Fibroblast of mammary gland (primary cell): Measurements from ENCODE around the gene ST6GAL1.
"Not testable (repeated sequence)": the region's sequence is repeated elsewhere in the genome, so short reads cannot be mapped to it uniquely, and the experiment has no call there.

Experiments
- DNase-seq: peaks from one replicate; pipeline ENCODE4 v3.0.0-alpha.2; 2010; ENCODE audit warnings: low read depth
- H3K4me3 ChIP-seq: 2 replicates; pipeline ENCODE4 v1.5.1; 2011; ENCODE audit warnings: low read depth, mild to moderate bottlenecking, low read length, moderate library complexity; ENCODE audit not compliant: control insufficient read depth
- TF ChIP-seq, protein P1 (sequence below): conservative IDR thresholded peaks from 2 replicates; pipeline ENCODE4 v1.5.1; 2011; ENCODE audit warnings: low read depth, low read length, inconsistent platforms; ENCODE audit not compliant: control insufficient read depth, insufficient read depth

Gene ST6GAL1

DNA sequence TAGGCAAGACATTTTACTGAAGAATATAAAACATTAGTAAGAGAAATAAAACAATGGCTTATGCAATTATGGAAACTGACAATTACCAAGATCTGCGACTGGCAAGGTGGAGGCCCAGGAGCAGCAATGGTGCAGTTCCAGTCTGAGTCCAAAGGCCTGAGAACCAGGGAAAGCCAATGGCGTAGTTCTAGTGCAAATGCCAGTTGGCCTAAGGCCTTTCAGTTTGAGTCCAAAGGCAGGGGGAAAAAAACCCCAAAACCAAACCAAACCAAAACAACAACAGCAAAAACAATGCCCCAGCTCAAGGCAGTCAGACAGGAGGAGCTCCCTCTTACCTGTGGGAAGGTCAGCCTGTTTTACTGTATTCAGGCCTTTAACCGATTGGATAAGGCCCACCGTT lies 72.6 kb downstream of the ST6GAL1 start:
- no peak for DNase-seq
- H3K4me3 ChIP-seq: no peak overlapping the region
- TF ChIP-seq, protein P1, sequence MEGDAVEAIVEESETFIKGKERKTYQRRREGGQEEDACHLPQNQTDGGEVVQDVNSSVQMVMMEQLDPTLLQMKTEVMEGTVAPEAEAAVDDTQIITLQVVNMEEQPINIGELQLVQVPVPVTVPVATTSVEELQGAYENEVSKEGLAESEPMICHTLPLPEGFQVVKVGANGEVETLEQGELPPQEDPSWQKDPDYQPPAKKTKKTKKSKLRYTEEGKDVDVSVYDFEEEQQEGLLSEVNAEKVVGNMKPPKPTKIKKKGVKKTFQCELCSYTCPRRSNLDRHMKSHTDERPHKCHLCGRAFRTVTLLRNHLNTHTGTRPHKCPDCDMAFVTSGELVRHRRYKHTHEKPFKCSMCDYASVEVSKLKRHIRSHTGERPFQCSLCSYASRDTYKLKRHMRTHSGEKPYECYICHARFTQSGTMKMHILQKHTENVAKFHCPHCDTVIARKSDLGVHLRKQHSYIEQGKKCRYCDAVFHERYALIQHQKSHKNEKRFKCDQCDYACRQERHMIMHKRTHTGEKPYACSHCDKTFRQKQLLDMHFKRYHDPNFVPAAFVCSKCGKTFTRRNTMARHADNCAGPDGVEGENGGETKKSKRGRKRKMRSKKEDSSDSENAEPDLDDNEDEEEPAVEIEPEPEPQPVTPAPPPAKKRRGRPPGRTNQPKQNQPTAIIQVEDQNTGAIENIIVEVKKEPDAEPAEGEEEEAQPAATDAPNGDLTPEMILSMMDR: no peak

DNA sequence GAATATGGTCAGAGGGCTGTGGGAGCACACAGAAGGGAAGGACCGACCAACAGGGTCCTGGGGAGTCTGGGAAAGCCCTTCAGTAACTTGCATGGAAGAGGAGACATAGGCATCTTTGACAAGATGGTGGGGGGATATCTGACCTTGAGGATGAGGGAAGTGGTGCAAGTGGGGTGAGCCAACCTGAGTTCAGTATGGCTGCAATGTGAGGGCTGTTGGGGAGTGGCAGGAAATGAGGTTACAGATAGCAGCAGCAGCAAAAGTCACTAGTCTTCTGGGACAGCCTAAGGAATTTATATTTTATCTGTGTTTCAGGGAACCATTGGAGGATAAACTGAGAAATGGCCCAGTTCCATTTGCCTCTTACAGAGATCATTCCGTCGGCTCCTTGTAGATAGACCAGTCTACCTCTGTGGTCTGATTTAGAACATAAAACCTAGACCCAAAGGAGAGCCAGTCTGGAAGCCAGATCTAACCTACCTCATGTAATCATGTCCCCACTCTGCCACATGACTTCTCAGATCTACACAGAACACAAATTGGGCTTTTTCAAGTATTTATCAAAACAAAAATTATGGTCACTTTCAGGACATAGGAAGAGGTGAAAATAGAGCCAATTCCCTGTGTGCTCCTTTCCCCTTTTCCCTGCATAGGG lies 75.6 kb downstream of the ST6GAL1 start:
- TF ChIP-seq, protein P1: no peak
- H3K4me3 ChIP-seq: no peak overlapping the region
- no peak for DNase-seq

DNA sequence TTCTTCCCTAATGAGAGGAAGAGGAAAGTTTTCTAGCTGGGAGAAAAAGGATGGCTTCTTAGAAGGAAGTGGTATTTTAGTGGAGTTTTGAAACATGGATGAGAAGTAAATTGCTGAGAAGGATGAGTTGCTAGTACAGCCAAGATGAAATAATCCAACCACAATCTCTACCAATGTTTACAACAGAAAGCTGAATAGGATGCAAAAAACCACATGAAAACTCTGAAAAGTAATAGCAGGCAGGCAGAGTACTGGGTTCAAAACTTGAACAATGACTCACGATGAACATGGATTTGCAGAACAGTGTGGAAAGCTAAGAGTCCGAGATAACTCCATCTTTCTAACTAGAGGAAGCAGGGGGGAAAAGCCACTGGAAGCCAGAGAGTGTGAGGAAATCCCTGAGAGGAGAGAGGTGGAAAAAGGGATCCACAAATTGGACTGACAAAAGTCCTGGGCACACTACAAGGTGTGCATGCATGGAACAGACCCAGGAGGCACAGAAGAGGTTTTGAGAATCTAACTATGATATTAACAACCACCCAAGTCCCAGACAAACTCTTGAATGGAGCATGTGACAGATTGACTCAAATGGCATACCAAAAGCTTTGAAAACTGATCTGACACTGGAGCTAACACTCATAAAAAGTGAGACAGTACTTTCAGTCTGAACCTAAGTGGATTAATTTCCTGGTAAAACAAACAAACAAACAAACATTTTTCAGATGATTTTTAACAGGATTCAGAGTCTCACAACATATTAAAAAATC lies 76.7 kb downstream of the ST6GAL1 start:
- TF ChIP-seq, protein P1: no peak
- H3K4me3 ChIP-seq: no peak overlapping the region
- no peak for DNase-seq

DNA sequence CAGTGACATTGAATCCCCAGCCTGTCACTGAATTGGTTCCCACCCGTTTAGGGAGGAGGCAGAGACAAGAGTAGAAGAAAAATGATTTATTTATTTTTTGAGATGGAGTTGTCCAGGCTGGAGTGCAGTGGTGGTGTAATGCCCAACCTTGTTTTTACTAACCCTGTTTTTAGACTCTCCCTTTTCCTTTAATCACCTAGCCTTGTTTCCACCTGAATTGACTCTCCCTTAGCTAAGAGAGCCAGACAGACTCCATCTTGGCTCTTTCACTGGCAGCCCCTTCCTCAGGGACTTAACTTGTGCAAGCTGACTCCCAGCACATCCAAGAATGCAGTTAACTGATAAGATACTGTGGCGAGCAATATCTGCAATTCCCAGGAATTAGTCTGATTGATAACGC lies 80.1 kb downstream of the ST6GAL1 start:
- not testable (repeated sequence) for DNase-seq, H3K4me3 ChIP-seq

DNA sequence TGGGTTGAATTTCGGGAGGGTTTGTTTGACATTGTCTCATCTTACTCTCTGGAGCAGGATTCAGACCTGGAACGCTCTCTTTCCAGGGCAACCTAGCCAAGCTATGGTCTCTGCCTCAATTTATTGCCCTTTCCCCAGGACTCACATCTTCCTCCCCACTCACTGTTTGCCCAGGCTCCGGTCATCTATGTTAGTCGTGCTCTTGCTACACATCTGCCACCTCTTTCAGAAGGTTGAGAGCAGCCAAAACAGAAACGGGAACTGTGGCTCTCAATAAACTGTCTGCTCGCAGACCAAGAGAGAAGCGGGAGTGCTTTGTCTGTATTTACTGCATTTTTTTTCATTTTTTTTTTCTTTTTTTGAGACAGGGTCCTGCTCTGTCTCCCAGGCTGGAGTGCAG lies 81.6 kb downstream of the ST6GAL1 start:
- no peak for DNase-seq
- TF ChIP-seq, protein P1: no peak
- no peak overlapping the region for H3K4me3 ChIP-seq

DNA sequence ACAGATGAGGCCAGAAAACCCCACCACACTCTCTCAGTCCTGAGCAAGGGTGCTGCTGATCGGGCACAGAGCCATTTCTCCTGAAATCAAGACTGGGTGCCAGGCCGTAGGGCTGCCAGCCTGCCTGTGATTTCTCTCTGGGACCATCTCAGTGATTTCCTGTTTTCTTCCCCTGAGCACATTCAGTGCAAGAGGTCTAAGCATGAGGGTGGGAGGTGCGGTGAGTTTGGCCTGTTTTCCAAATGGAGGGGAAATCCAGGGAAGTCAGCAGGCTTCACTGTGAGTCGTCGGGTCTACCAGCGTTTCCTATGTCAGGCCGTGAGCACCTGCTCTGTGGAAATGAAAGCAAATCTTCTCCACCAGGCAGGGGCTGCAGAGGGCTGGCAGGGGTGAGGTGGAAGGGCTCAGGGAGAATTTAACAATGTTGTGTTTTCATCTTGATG lies 82.3 kb downstream of the ST6GAL1 start:
- no peak for DNase-seq
- no peak overlapping the region for H3K4me3 ChIP-seq
- TF ChIP-seq, protein P1: no peak

DNA sequence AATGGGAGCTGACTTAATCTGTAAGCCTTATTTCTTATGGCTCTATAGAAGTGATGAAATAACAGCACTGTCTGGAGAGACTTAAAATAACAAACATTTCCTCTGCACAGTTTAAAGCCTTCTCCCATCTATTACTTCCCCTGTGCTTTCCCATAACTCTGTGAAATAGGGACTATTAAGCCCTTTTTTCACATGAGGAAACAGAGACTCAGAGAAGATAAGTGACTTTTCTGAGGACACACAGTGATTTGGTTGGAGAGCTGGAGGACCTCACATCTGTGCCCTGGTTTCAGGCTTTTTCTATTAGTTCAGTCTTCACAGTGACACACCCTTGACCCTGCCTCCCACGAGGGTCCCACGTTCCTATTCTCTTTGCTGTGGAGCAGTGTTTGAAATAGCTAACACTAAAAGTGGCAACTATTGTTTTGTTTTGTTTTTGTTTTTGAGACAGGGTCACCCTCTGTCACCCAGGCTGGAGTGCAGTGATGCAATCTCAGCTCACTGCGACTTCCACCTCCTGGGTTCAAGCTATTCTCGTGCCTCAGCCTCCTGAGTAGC lies 82.9 kb downstream of the ST6GAL1 start:
- no peak for DNase-seq

More for the DNA sequence above, 82.9 kb downstream of the ST6GAL1 start:
- no peak overlapping the region for H3K4me3 ChIP-seq
- TF ChIP-seq, protein P1: no peak
